Transverse colon (tissue), 4 donors: ENCODE data around the gene GPR68. TPM values are rescaled to one million over a fixed set of nuclear protein-coding genes. Genes with fewer than 3 reads are reported as not detected.

Experiments used
- DNase-seq: peaks from one replicate; pipeline ENCODE4 v3.0.0-alpha.2; 2019
- H3K27ac ChIP-seq, 4 donors: fragments of 200-600 bp; sonication (generic); 2 replicates each; pipeline ENCODE4 v1.5.1; 2016 to 2018; ENCODE audit warnings: inconsistent platforms in 4 of 4
- H3K27me3 ChIP-seq: fragments of 200-600 bp; sonication (generic); 2 replicates; pipeline ENCODE4 v1.5.1; 2017; ENCODE audit warnings: inconsistent platforms
- H3K36me3 ChIP-seq, 4 donors: fragments of 200-600 bp; sonication (generic); 2 replicates each; pipeline ENCODE4 v1.5.1; 2017 to 2019; ENCODE audit warnings: inconsistent platforms in 4 of 4
- H3K4me1 ChIP-seq, 4 donors: fragments of 200-600 bp; sonication (generic); 2 replicates each; pipeline ENCODE4 v1.5.1; 2017 to 2020; ENCODE audit warnings: inconsistent platforms in 4 of 4
- H3K4me3 ChIP-seq, 4 donors: fragments of 200-600 bp; sonication (generic); 1 replicate in 1 of 4; 2 replicates in 3 of 4; pipeline versions ENCODE4 v1.5.1 to v1.6.1; 2017 to 2019; ENCODE audit warnings: inconsistent platforms in 4 of 4
- H3K9me3 ChIP-seq, 2 donors: fragments of 200-600 bp; sonication (generic); 2 replicates each; pipeline ENCODE4 v1.5.1; 2017 to 2019; ENCODE audit warnings: inconsistent platforms in 2 of 2
- CTCF ChIP-seq, 5 experiments: fragments of 200-600 bp in 3 of 5; fragments of 450-650 bp in 2 of 5; sonication (generic) in 3 of 5; IDR thresholded peaks; 1 replicate in 2 of 5; 2 replicates in 3 of 5; pipeline ENCODE4 v1.5.1; 2016 to 2017; ENCODE audit warnings: antibody characterized with exemption in 5 of 5, inconsistent platforms in 3 of 5, mild to moderate bottlenecking in 2 of 5, moderate library complexity in 1 of 5
- EP300 ChIP-seq: sonication (generic); formaldehyde crosslinking; IDR thresholded peaks from one replicate; pipeline ENCODE4 v1.6.1; 2017; ENCODE audit warnings: antibody characterized with exemption, low read depth
- POLR2A ChIP-seq: fragments of 450-650 bp; IDR thresholded peaks from one replicate; pipeline ENCODE4 v1.6.1; 2016; ENCODE audit warnings: antibody characterized with exemption, mild to moderate bottlenecking, moderate library complexity
- POLR2AphosphoS5 ChIP-seq, 3 donors: sonication (generic); formaldehyde crosslinking; IDR thresholded peaks; one replicate each; pipeline ENCODE4 v1.6.1; 2016; ENCODE audit warnings: antibody characterized with exemption in 3 of 3
- WGBS, 2 donors: methylation state at CpG; one replicate each; pipeline ENCODE4 v1.1.5; 2018; ENCODE audit warnings: low coverage in 1 of 2; 5-methylcytosine and 5-hydroxymethylcytosine counted together
- in situ Hi-C, 4 donors: fragments of 200-750 bp; cut with MboI; loops; one replicate each; pipeline versions ENCODE4 v1.15.0 to v1.15.1; 2017; ENCODE audit warnings: low sequenced_read_pairs in 3 of 4, low pct_ligation_motif_present in 1 of 4, low pct_unique_long_range_greater_than_20kb in 1 of 4
- intact Hi-C: fragments of 100-400 bp; cut with DNase I; formaldehyde crosslinking; loops from one replicate; pipeline ENCODE4 v1.15.1; 2023; ENCODE audit warnings: low total_unique reads
- total RNA-seq, 4 donors: library from RNA; depleted of rRNA; stranded (reverse); fragments of >200 nt; gene quantifications; one replicate each; pipeline ENCODE4 v1.1.0, GENCODE V29; 2016

The GPR68 gene
- total RNA-seq, 4 donors from 2014 or later = 0.48 to 0.80 (median 0.55) TPM; not detected in 1

GRCh38 chr14:91261115-91261514 is 16.6 kb upstream of the GPR68 start:
- Histone ChIP-seq H3K36me3 (no peaks in the 10 kb centered on the region), H3K27me3 (peaks cover 8% of the 10 kb centered on the region), H3K4me3 (no peak overlapping the region), H3K4me1 (peaks cover 9 to 30% (median 17%) of the 10 kb centered on the region in 4 donors), H3K27ac (no peak overlapping the region), H3K9me3 (no peaks in the 10 kb centered on the region)
- WGBS, 2 donors = 91% methylated on average over 5 of the region's 5 CpGs; no CpG with 5 or more reads in 1 of the 2 donors
- DNase-seq = no peak
- intact Hi-C loops = no loop called here
- in situ Hi-C loops = no loop called here
- TF ChIP-seq EP300 (no peak), CTCF (IDR thresholded peaks at IDR 0.05) (no peak), POLR2A (no peak), POLR2AphosphoS5 (IDR thresholded peaks at IDR 0.05) (no peak)

DNA sequence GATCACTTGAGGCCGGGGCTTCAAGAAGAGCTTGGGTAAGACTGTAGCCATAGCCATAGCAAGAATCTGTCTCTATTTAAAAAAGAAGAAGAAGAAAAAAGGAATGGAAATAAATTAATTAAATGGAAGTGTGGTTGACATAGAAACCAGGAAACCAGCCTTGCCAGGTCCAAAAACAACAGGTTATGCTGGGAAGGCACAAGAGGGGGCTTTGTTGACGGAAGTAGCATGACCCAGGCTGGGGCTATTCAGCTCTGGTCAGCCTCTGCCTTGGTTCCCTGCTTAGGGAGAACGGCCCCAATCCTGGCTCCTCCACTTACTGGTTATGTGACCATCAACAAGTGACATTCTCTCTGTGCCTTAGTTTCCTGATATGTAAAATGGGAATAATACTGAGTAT is 14.4 kb upstream of the GPR68 start:
- Histone ChIP-seq H3K27me3 (peaks cover under 1% of the 10 kb centered on the region), H3K9me3 (no peaks in the 10 kb centered on the region), H3K27ac (no peak overlapping the region), H3K36me3 (no peaks in the 10 kb centered on the region), H3K4me1 (peaks cover 2 to 27% (median 18%) of the 10 kb centered on the region in 4 donors), H3K4me3 (no peak overlapping the region)
- intact Hi-C loops (no loop called here), in situ Hi-C loops (no loop called here)
- no peak for DNase-seq
- TF ChIP-seq POLR2A (no peak), POLR2AphosphoS5 (IDR thresholded peaks at IDR 0.05) (no peak), EP300 (no peak), CTCF (IDR thresholded peaks at IDR 0.05) (no peak)
- 89 to 92% methylated on average over 3 of the region's 3 CpGs for WGBS, 2 donors

GRCh38 chr14:91258011-91258618 is 13.6 kb upstream of the GPR68 start:
- intact Hi-C loops = no loop called here
- Histone ChIP-seq H3K27ac (peak overlapping the region; percentile 11 to 58 (median 52)), H3K4me1 (peaks cover 6 to 30% (median 21%) of the 10 kb centered on the region in 4 donors), H3K9me3 (no peaks in the 10 kb centered on the region), H3K4me3 (no peak overlapping the region), H3K36me3 (no peaks in the 10 kb centered on the region), H3K27me3 (peaks cover 5% of the 10 kb centered on the region)
- peak; percentile 36 for DNase-seq
- in situ Hi-C loops = no loop called here
- TF ChIP-seq CTCF (IDR thresholded peaks at IDR 0.05) (no peak), EP300 (no peak), POLR2AphosphoS5 (IDR thresholded peaks at IDR 0.05) (peak; percentile 59 to 80 (median 63)), POLR2A (no peak)
- 42 to 60% methylated on average over 5 to 16 of the region's 16 CpGs for WGBS, 2 donors

DNA sequence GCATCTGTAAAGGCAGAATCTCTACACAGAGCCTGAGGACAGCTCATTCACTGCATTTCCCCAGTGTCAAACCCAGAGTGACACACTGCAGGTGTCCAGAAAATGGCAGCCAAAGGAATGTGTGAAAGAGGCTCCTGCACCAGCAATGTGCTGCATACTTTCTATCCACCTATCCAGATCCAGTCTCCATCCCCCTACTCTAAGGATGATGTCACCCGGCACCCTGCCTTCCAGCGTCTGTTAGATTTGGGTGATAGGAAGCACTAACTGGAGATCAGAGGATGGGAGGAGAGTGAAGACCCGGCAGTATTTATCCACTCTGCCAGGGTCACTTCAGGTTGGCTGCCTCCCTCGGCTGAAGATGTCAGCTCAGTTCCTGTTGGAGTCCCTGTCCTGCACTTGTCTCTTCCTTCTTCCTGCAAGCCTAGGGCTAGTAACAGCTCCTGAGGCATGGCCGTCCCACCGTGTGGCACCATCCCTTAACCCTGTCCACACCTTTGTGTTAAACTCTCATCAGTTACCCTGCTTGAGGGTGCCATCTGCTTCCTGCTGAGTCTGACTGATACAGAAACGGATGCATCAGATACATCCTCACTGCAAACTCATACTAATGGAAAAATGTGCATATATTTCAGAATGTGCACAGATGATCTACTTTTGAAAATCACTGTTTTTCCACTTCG is 13.0 kb upstream of the GPR68 start:
- no peak for DNase-seq
- intact Hi-C loops (no loop called here), in situ Hi-C loops (no loop called here)
- TF ChIP-seq POLR2A (no peak), POLR2AphosphoS5 (IDR thresholded peaks at IDR 0.05) (peak in 1 of 3 donors; percentile 39)
- Histone ChIP-seq H3K9me3 (no peaks in the 10 kb centered on the region), H3K4me3 (no peak overlapping the region), H3K36me3 (no peaks in the 10 kb centered on the region), H3K27ac (peak overlapping the region; percentile 11 to 58 (median 52)), H3K27me3 (peaks cover 5% of the 10 kb centered on the region), H3K4me1 (peaks cover 12 to 36% (median 27%) of the 10 kb centered on the region in 4 donors)
- 21 to 38% methylated on average over 4 to 8 of the region's 8 CpGs for WGBS, 2 donors
